NCI-H1436 treated with DMSO at 0.1 percent for 48 hours (cell line): ENCODE data around the gene ALKAL2.

Source experiments
- DNase-seq: peaks from one replicate; lab custom pipeline; 2025; lab: John Stamatoyannopoulos, UW

Gene ALKAL2

GRCh38 chr2:290090-290722, 2.3 kb upstream of the ALKAL2 start:
- DNase-seq: no peak

DNA sequence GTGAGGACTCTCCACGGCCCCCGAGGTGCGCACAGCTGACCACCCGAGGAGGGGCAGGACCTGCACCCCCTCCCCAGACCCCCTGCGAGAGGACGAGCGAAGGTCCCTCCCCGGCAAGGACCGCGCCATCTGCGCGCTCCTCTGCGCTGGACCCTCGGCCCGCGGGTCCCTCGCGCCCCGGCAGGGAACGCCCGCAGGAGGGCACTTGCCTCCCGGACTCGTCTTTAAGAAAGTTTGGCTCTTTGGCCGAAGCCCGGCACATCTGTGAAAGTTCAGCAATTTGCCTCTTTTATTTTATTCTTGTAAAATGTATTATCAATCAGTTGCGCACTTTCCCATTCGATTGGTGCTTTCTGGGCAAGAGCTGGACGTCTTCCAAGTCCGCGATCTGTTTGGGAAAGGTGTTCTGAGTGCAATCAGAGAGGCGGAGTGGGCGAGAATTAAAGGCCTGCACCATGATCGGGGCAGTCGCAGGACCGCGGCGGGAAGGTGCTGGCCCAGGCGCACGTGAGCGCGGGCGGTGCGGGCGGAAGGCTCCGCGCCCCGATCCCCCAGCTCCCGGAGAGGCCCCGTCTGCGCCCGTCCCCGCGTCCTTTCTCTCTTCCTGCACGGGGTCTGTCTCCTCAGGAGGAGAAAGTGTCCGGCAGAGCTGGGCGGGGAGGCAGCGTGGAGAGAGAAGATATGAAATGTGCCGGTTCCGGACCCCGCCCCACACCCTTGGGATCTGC, 1.6 kb upstream of the ALKAL2 start:
- DNase-seq: no peak

DNA sequence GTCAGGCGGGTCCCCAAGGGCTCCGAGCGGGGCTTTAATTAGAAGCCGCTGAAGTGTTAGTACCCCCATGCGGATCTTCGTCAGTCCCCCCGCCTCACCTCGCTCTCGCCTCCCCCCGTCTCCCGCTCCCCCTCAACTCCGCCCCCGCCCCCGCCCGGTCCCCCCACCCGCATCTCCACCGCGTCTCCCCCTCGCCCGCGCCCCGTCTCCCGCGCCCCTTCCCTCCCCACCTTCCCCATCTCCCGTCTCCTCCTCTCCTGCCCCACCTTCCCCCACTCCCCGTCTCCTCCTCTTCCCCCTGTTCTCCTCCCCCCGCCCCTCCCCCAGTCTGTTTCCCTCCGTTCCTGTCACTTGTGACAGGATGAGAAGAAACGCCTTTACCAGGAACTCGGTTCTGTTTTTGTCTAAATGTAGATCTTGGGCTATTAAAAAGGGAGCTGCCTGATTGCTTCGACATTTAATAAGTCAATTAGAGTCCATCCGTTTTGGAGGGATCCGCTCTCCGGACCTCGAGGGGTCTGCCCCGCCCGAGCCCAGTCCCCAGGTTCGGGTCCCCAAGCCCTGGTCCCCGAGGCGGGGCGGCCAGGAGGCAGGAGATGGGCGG, 969 bp upstream of the ALKAL2 start:
- no peak for DNase-seq

GRCh38 chr2:287471-287885, 413 bp downstream of the ALKAL2 start:
- no peak for DNase-seq

DNA sequence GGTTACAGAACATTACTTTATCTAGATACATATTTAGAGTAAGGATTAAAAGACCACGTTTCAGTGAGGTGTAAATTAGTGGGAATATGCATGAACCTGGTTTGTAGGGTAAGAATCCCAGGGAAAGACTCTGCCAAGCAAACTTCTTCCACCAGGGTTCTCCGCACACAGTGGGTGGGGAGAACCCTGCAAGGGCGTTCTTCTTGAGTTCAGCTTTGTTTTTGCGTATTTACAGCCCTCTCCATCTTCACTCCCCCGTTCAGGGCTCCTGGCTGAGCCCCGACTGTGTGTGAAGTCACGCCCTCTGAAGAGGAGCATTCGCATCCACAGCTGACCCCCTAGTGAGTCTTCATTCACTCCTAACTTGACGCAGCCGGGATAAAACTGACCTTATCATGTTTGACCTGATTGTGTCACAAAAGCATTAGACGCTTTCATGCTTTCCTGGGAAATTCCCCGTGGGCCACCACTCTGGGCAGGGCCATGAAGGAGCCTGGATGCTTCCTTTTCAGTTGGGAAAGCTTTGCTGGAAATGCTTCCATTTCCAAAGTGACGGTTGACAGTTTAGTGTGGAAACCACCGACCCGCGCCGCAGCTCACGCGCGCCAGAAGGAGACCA, 1.0 kb downstream of the ALKAL2 start:
- DNase-seq: no peak

- no peak for DNase-seq
These were observed 1.9 kb downstream of the ALKAL2 start for GRCh38 chr2:286035-286434.

DNA sequence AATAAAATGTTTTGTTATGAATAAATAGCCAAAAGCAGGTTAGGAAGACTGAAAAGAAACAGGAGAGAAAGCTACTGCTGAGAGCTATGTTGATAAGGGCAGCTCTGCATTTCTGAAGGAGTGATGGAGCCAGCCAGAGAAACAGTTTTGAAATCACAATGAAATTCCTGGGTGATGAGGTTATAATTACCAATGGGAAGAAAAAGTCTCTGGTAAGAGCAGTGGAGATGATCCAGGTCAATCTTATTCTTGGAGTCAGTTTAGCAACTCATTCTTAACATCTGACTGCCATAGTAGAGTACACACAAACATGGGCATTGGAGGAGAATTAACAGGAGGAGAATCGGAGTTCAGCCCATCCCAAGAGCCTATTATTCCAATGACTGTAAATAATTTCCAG, 2.4 kb downstream of the ALKAL2 start:
- no peak for DNase-seq

GRCh38 chr2:284896-285492, 2.9 kb downstream of the ALKAL2 start:
- no peak for DNase-seq

- DNase-seq: no peak
These were observed 3.7 kb downstream of the ALKAL2 start for GRCh38 chr2:283996-284794.

DNA sequence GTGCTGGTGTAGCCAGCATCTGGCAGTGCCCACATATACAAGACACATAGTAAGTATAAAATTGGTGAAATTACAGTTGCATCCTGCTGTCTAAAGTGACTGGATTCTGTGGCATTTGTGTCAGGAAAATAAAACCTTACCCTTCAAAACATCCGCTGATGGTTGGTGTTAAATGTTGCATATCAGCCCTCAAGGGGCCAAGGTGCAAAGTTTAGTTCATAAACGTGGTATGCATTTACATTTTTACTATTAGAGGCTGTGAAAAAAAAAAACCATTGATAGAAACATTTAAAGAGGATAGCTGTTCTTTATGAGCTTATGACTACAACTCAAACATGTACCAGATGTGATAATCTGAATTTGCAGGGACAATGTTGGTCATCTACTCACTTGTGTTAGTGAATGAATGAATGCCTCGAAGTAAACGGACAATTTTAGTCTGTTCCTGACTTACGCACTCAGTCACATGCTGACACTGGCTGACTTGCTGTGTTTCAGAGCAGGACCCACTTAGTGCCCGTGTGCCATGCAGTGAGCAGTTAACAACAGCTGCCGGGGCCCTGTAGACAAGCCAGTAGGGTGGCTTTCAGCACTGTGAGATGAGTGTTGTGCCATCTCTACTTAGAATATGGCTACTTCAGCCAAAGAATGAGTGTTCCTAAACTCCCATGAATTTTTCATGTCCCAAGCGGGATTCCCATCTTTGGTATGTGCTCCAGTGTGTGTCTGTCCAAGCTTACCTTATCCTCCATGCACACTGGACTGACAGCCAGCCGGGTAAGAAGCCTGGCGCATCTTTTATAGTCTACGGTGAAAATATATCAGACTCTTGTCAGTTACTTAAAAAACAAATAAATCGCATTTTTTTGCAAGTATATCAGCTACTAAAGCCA, 5.3 kb downstream of the ALKAL2 start:
- no peak for DNase-seq

GRCh38 chr2:281381-281780, 6.5 kb downstream of the ALKAL2 start:
- DNase-seq: no peak

- no peak for DNase-seq
These were observed 7.2 kb downstream of the ALKAL2 start for GRCh38 chr2:280650-281110.

GRCh38 chr2:279956-280649, 7.8 kb downstream of the ALKAL2 start:
- no peak for DNase-seq

GRCh38 chr2:279366-279765, 8.5 kb downstream of the ALKAL2 start:
- DNase-seq: no peak

- DNase-seq: no peak
These were observed 9.0 kb downstream of the ALKAL2 start for GRCh38 chr2:278927-279320.

GRCh38 chr2:278312-278926, 9.5 kb downstream of the ALKAL2 start:
- DNase-seq: no peak

DNA sequence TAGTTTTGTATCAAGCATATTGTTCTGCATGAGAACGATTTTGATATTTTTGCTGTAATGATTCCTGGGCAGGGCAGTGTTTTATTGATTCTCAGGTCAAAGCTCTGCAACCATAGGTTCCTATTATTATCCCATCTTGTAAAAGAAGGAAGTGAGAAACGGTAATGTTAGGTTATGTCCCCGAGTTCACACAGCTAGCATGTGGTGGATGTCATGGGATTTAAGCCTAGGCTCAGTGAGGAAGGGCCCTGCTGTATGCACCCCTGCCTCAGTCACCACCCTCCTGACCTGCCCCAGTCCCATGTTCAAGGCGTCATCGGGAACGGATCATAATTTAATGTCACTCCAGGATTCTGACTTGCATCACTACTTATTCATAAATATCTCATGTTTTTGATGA, 12.4 kb downstream of the ALKAL2 start:
- DNase-seq: no peak

- DNase-seq: no peak
These were observed 13.4 kb downstream of the ALKAL2 start for GRCh38 chr2:274503-274902.

- DNase-seq: no peak
These were observed 14.6 kb downstream of the ALKAL2 start for GRCh38 chr2:273333-273732.

- no peak for DNase-seq
These were observed 16.0 kb downstream of the ALKAL2 start for GRCh38 chr2:271917-272316.
